Progenitor cell of endocrine pancreas (in vitro differentiated cells): Measurements from ENCODE around the gene DCDC2. TPM values are rescaled to one million over a fixed set of nuclear protein-coding genes. Genes with fewer than 3 reads are reported as not detected.

ENCODE experiments used
- DNase-seq: peaks from one replicate; pipeline ENCODE4 v3.0.0; 2021; ENCODE audit warnings: low spot score; ENCODE audit not compliant: unreplicated experiment
- H3K27ac Mint-ChIP-seq: 2 replicates; pipeline ENCODE4 v1.8.0; 2021; ENCODE audit warnings: mild to moderate bottlenecking, moderate library complexity, mixed read lengths
- H3K27me3 Mint-ChIP-seq: 2 replicates; pipeline ENCODE4 v1.8.0; 2021; ENCODE audit warnings: mixed read lengths
- H3K36me3 Mint-ChIP-seq: 2 replicates; pipeline ENCODE4 v1.8.0; 2022; ENCODE audit warnings: mixed read lengths; ENCODE audit not compliant: insufficient read depth
- H3K4me1 Mint-ChIP-seq: 2 replicates; pipeline ENCODE4 v1.8.0; 2021; ENCODE audit warnings: low read depth, mixed read lengths
- H3K4me3 Mint-ChIP-seq: 2 replicates; pipeline ENCODE4 v1.8.0; 2021; ENCODE audit warnings: low read depth, mild to moderate bottlenecking, moderate library complexity, mixed read lengths
- H3K9me3 Mint-ChIP-seq: 2 replicates; pipeline ENCODE4 v1.8.0; 2021; ENCODE audit warnings: low read depth, mixed read lengths
- total RNA-seq: library from RNA; stranded (reverse); gene quantifications from 2 replicates; pipeline ENCODE4 v1.2.1, GENCODE V29; 2021
- TF ChIP-seq, protein P1 (sequence below): fragments of 200-600 bp; sonication (generic); IDR thresholded peaks from one replicate; pipeline ENCODE4 v1.5.0; 2021; ENCODE audit warnings: antibody characterized with exemption, mild to moderate bottlenecking; ENCODE audit not compliant: unreplicated experiment

The DCDC2 gene
- total RNA-seq, 1 donor from 2014 or later: 22.2 TPM

DNA sequence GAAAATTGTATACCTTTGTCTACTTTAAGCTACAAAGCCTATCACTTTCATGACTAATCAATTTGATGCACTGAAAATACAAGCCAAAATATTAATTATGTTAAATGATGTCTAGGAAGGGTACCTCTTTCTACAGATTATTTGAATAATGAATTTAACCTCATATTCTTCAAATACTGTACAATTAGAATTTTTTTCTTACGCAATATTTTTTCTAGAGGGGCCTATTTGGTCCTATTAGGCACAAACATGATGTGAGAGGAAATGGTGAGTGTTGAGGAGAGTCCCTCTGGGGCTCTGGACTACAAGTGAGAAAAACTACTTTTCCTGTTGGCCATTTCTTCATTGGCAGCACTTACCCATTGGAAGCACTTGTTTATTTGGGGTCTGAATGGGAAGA, 5.4 kb downstream of the DCDC2 start:
- Mint-ChIP-seq H3K4me1 (peaks cover 42% of the 10 kb centered on the region), H3K9me3 (no peaks in the 10 kb centered on the region), H3K4me3 (no peak overlapping the region), H3K36me3 (peaks cover 8% of the 10 kb centered on the region), H3K27me3 (no peaks in the 10 kb centered on the region), H3K27ac (no peak overlapping the region)
- TF ChIP-seq, protein P1, sequence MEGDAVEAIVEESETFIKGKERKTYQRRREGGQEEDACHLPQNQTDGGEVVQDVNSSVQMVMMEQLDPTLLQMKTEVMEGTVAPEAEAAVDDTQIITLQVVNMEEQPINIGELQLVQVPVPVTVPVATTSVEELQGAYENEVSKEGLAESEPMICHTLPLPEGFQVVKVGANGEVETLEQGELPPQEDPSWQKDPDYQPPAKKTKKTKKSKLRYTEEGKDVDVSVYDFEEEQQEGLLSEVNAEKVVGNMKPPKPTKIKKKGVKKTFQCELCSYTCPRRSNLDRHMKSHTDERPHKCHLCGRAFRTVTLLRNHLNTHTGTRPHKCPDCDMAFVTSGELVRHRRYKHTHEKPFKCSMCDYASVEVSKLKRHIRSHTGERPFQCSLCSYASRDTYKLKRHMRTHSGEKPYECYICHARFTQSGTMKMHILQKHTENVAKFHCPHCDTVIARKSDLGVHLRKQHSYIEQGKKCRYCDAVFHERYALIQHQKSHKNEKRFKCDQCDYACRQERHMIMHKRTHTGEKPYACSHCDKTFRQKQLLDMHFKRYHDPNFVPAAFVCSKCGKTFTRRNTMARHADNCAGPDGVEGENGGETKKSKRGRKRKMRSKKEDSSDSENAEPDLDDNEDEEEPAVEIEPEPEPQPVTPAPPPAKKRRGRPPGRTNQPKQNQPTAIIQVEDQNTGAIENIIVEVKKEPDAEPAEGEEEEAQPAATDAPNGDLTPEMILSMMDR: no peak
- DNase-seq: no peak

DNA sequence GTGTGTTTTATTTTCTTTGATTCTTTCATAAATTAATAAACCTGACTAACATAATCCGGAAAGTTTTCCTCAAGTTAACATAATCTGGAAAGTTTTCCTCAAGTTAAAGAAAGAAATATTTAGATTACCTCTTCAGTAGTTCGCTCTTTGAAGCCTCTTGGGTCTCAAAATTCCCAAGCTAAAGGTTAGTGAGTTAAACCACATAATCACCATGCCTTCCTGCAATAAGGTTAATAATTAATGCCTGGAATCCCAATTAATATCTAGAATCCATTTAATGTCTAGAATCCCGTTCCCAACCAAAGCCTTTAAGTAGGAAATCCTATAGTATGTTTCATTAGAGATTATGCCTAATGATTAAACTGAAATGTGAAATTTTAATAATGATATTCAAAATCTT, 12.9 kb downstream of the DCDC2 start:
- peaks cover 20% of the 10 kb centered on the region for H3K36me3 Mint-ChIP-seq
- H3K27ac Mint-ChIP-seq: no peak overlapping the region
- H3K4me1 Mint-ChIP-seq: peaks cover 54% of the 10 kb centered on the region

DNA sequence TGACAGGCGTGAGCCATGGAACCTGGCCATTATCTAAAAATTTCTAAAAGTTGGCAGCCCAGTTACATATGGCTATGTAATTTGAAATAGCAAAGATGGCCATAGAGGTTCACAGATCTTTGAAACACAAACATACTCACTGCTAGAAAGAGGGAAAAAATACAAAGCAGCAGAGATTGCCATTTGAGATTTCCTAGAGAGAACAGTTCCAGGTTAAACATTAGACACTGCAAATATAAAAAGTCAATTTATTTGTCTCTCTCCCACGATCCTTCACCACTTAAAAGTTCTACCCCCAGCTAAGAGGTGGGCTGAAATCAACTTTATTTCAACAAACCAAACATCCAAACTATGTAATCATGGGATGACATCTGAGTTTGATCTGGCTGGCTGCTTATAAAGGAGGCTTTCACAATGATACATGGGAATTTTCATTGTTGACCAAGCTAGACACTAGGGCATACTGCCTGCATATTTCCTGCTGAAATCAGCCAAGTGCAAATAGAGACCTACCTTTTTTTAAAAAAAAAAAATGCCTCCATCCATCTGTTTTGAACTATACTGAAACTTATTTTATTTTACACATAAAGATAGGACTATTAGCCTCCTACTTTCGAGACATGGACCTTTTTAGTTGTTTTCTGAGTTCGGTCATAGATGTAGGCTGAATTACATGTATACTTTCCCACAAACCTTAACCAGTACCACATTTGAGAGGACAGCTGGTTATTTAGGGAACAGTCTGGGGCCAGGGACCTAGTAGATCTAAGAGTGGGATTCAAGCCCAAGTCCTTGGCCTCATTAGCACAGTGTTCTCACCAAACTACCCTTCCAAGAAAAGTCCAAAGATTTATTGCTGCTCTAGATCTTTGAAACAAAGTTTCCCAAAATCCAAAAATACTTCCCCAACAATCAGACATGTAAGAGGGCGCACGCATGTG, 16.6 kb downstream of the DCDC2 start:
- peaks cover 30% of the 10 kb centered on the region for H3K36me3 Mint-ChIP-seq
- peaks cover 17% of the 10 kb centered on the region for H3K9me3 Mint-ChIP-seq
- H3K4me1 Mint-ChIP-seq: peaks cover 40% of the 10 kb centered on the region

More for the DNA sequence above, 12.9 kb downstream of the DCDC2 start:
- TF ChIP-seq, protein P1: no peak
- Mint-ChIP-seq H3K9me3 (peaks cover 3% of the 10 kb centered on the region), H3K27me3 (no peaks in the 10 kb centered on the region), H3K4me3 (no peak overlapping the region)
- DNase-seq: no peak

DNA sequence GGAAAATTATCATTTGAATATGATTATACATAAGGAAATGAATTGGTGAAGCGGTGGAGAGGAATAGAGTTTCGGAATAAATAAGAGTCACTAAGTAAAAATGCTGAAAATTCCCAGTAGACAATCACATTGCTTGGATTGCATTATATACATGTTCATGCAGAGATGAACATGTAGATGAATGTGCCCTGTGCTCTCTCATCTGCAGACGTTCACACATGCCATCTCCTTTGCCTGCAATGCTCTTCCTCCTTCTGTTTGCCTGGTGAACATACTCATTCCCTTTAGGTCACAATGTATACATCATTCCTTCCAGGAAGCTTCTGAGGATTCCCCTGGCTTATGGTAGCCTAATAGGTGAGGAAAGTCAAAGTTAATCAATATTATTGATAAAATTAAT, 17.9 kb downstream of the DCDC2 start:
- Mint-ChIP-seq H3K4me3 (no peak overlapping the region), H3K36me3 (peaks cover 30% of the 10 kb centered on the region), H3K27me3 (no peaks in the 10 kb centered on the region), H3K4me1 (peaks cover 34% of the 10 kb centered on the region), H3K27ac (no peak overlapping the region), H3K9me3 (peaks cover 14% of the 10 kb centered on the region)
- TF ChIP-seq, protein P1: no peak
- DNase-seq: no peak

More for the DNA sequence above, 16.6 kb downstream of the DCDC2 start:
- no peak for DNase-seq
- H3K27me3 Mint-ChIP-seq: no peaks in the 10 kb centered on the region
- no peak overlapping the region for H3K4me3 Mint-ChIP-seq
- TF ChIP-seq, protein P1: no peak
- peak overlapping the region; percentile 91 for H3K27ac Mint-ChIP-seq

DNA sequence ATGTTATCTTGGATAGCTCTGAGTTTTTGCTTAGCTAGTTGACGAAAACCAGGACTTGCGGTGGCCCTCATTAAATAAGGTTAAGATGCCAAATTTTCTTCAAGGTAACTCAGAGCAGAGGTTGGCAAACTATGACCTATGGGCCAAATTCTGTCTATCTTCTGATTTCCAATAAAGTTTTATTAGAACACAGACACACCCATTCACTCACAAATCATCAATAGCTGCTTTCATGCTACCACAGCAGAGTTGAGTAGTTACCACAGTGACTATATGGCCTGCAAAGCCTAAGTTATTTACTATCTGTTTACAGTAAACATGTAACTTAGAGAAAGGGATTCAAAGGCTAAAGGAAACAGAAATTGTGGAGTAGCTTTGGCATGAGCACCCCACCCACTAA, 23.6 kb downstream of the DCDC2 start:
- Mint-ChIP-seq H3K27ac (no peak overlapping the region), H3K27me3 (no peaks in the 10 kb centered on the region), H3K4me1 (peaks cover 27% of the 10 kb centered on the region), H3K4me3 (no peak overlapping the region), H3K36me3 (peaks cover 26% of the 10 kb centered on the region), H3K9me3 (peaks cover 14% of the 10 kb centered on the region)
- DNase-seq: no peak
- TF ChIP-seq, protein P1: no peak
